GM19455 (cell line): Measurements from ENCODE around the gene KCNQ1.

Experiments
- ATAC-seq: cut with Tn5 transposase; IDR thresholded peaks from one replicate; pipeline ENCODE4 v1.9.1; 2021; ENCODE audit not compliant: unreplicated experiment

KCNQ1 gene

DNA sequence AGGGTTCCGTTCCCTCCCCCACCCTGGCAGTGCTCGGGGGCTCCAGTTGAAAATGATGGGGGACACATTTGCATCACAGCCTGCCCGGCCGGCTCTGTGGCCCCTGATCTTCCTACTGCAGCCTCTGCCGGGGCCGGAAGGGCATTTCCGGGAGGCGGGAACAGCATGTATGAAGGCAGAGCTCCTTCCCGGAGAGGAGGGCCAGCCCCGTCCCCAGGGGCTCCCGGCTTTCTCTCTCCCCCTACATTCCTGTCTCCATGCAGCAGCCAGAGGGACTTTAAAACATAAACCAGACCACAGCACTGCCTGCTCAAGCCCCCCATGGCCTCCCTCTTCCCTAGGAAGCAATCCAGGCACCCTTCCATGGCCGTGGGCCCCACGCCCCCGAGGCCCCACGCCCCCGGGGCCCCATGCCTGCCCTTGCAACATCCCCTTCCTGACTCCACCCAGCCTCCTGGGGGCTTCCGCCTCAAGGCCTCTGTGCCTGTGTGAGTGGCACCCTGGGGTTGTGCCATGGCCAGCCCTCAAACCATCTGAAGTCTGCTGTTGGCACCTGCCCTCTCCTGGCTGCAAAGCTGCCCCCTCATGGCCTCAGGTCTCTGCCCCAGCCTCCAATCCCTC lies 367.7 kb downstream of the KCNQ1 start:
- ATAC-seq = no peak

DNA sequence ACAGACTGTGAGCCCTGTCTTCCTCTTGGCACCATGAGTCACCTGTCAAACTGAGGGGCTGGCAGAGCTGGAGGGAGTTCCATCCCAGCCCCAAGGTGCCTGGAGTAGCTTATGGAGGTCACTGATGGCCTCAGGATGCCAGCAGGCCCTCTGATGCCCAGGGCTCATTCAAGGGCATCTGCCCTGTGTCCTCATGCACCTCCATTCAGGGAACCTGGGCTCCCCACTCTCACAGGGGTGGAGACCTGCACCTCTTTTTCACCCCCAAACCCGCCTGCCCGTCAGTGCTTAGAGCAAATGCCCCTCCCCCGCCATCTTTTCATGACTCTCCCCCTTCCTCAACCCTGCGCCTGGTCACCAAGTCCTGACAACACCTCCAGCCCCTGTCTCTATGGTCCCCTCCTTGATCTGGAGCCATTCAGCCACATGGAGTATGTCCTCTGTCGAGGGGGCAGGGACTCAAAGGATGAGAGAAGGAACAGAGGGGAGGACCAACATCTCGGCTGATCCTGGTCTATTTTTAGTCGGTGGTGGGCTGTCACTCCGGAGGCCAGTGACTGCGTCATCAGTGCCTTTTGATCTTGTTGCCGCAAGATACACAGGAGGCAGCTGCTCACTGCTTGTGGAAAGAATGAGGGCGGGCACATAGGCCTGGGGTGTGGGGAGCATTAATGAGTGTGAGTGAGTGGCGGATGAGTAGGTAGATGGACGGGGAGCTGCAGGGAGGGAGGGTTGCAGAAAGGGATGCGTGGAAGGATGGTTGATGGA lies 368.5 kb downstream of the KCNQ1 start:
- ATAC-seq = no peak

DNA sequence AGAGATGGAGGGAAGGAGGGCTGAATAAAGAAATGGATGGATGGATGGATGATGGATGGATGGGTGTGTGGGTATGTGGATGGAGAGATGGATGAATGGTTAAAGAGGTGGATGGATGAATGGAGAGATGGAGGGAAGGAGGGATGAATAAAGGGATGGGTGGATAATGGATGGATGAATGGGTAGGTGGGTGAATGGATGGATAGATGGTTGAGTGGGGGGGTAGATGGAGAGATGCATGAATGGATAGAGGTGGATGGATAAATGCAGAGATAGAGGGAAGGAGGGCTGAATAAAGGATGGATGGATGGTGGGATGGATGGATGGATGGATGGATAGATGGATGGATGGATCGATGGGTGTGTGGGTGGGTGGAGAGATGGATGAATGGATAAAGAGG lies 369.2 kb downstream of the KCNQ1 start:
- ATAC-seq = no peak

DNA sequence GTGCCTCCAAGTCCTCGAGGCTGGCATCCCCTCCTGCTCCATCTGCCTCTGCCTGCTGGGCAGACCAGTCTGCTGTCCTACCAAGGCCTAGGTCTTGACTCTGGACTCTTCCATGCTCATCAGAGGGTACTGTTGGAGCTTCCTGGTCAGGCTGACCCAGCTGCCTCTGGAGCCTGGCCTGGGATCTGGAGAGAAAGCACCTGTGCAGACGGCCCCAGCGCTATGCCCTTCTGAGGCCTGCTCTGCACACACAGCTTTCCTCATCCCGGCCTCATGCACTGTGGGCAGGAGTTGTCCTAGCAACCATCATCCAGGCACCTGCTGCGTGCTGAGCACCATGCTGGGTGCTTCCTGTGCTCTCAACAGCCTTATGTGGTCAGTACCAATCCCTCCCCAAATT lies 369.9 kb downstream of the KCNQ1 start:
- no peak for ATAC-seq

DNA sequence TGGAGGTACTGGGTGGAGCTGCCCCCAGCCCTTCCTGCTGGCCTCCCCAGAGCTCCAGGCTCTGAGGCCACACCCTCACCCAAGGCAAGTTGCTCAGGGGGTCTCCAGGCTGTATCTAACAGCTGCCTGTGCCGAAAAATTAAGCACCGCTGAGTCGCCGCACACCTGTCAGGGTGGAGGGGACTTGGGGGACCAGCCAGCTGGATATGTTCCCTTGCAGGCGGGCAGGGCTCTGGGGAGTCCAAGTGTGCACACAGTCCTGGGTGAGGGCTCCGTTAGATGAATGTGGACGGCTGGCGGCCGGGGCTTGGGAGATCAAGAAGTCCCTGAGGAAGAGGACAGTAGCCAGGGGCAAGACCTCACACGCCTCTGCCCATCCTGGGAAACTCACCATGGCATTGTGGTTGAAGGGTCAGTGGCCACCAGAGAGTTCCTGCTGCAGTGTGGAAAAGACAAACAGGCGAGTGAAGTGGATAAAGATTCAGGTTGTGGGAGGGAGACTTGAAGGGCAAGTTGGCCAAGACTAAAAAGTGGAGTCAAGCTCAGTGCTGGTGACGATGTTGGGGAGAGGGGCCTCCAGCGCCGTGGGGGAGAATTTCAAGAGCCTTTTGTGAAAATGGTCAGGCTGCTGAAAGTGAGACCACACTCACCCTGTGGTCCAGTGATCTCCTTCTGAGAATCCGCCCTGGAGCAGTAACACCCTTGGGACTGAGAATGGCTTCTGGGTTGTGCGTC lies 371.1 kb downstream of the KCNQ1 start:
- no peak for ATAC-seq

DNA sequence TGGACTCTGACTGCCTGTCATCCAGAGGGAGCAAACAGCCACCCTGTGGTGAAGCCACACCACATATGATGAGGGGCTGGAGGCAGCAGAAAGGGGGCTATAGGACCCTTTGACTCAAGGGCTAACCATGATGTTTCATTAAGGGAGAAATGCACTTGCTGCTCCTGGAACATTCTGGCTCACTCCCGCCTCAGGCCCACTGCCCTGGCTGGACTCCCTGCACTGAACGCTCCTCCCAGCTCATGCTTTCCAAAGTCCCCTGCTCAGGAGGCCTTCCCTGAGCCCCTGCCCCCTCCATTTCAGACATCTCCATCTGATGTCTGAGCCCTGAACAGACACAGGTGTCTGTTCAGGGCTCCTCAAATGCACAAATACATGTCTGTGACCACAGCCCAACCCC lies 371.7 kb downstream of the KCNQ1 start:
- ATAC-seq = no peak

DNA sequence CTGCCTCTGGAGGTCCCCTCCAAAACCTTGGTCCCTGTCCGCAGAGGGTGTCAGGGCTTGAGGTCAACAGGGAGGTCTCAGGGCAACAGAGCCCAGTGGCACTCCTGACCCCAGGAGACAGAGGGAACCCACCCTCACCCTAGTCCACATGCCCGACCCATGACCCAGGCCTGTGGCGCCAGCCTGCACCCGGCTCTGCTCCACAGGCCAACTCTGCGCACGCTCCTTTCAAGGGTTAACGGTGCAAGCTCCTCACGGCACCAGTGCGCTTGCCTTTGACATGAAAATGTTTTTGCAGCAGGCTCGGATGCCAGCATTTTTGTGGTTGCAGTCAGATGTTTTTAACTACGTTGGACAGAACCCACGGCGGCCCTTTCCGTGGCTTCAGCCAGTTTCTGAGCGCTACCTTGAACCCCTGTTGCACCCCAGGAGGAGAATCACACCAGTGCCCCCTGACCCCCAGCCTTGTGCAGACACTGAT lies 372.2 kb downstream of the KCNQ1 start:
- no peak for ATAC-seq

DNA sequence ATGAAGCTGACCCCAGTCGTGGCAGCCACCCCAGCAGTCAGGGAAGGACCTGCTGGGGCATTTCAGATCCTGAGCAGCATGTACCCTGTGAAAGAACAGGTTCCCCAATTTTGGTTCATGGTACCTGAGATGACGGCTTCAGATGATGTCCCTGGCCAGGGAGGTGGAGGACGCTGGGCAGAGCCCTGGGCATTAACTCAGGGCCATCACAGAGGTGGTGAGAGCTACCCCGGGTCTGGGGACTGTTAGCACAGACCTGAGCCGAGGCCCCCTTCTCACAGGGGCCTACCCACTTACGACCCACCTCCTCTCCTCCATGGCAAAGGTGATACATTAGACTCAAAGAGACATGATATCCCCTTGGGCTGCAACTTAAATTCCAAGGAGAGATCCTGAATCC lies 372.6 kb downstream of the KCNQ1 start:
- no peak for ATAC-seq

DNA sequence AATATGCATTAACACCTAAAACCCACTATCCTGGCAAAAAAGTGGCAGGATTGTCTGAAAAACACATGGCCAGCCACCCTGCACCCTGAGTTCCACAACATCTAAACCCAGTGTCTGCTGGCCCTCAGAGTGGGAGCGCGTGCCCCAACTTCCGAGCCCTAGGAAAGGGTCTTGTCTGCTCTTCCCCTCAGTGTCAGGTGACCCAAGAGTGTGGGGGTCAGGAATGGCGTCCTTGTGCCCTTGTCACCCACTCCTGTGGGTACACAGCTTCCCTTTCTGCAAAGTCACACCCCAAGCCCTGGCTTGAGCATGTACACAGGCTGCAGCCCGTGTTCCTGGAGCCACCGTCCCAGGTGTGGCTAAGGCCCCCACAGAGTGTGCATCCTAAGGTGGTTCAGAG lies 373.2 kb downstream of the KCNQ1 start:
- no peak for ATAC-seq

DNA sequence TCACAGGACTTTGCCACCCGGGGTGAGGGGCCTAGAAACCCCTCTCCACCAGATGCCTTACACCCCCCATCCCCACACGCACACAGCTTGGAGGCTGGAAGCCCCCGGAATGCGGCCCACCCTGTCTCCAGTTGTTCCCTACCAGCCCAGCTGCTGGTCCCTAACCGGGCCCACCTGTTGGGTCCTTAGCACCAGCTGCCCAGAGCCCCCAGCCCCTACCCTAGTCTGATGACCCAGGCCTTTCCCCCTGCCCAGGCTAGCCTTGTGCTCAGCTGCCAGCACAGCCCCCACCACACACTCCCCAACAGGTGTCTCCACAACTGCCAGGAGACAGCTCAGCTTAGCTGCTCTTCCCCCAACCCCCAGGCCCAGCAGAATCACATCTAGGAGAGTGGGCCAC lies 373.7 kb downstream of the KCNQ1 start:
- ATAC-seq = no peak

DNA sequence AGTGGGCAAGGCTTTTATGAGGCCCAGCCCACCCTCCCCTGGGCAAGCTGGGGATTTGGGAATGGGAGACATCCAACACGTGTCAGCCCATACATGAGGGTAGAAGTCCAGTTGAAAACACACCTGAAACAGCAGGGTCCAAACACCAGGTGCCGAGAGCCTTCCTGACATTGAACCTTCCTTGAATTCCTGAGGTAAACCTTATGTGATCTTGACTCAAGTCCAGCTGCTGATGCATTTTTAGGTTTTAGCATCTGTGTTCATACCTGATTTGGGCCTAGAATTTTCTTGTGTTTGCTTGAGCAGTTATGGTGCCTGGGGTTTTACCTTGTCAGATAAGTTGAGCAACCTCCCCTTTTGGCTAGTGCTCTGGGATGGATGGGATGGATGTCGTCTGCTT lies 374.5 kb downstream of the KCNQ1 start:
- no peak for ATAC-seq

DNA sequence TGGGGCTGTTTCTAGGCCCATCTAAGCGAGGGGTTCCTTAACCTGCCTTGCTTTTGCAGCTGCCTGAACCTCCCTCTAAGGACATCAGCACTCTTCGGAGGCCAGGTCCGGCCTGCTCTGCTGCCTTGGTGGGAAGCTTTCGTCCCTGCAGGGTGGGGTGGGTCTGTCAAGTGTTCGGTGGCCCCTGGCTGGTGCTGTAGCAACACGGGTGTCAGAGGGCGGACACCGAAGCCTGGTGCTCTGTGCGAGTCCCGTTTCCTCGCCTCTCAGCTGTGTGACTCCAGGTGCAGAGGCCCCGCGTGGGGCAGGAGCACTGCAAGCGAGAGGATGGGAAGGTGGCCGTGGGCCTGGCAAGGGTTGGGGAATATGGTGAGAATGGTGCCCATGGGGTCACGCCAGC lies 376.2 kb downstream of the KCNQ1 start:
- no peak for ATAC-seq

DNA sequence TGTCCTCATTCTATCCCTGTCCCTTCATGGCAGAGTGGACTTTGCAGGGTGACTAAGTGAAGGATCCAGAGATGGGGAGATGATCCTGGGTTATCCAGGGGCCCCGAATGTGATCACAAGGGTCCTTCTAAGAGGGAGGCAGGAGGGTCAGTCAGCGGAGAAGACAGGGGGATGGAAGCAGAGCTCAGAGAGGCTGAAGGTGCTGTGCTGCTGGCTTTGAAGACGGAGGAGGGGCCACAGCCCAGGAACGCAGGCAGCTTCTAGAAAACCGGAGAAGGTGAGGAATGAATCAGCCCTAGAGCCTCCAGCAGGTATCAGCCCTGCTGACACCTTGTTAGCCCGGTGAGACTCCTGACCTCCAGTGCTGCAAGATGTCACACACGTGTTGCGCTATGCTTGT lies 377.1 kb downstream of the KCNQ1 start:
- ATAC-seq = no peak

DNA sequence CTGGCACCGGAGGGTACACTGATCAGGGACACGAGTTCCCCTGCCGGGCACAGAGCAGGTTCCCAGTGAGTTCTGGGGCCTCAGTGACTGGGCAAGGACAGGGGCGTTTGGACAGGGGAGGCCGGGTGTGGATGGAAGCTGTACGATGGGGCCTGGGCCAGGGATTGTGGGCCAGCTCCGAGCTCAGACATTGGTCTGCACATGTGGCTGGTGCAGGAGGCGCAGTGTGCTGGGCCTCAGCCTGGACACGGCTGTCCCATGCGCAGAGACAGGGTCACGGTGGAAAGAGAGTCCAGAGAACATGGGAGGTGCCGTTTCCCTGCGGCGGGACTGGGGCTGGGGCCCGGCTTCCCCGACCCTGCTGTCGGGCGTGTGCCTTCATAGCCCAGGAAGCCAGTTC lies 380.0 kb downstream of the KCNQ1 start:
- ATAC-seq = no peak

DNA sequence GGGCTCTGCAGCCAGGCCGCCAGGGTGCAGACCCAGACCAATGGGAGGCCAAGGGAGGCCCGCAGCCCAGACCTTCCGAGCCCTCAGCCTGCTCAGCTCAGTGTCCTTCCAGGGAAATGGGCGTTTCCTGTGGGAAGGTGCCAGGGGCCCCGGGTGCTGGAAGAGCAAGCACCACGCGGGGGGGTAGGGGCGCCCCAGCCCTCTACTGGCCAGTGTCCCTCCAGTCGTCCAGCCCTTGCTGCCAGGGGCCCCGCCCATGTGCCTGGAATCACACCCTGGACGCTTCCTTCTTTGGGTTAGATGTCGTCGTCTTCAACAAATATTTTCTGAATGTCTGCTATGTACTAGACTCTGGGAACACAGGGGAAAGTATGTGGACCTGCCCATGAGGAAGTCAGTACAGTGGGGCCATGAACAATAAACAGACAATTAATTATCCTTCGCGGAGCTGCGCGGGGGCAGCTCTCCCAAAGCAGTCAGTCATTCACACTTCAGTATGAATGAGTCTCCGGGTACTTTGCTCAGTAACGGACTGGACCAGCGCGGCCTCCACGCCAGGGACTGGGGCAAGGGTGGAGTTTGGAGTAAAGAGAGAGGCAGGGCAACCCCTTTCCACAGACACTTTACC lies 380.6 kb downstream of the KCNQ1 start:
- no peak for ATAC-seq

DNA sequence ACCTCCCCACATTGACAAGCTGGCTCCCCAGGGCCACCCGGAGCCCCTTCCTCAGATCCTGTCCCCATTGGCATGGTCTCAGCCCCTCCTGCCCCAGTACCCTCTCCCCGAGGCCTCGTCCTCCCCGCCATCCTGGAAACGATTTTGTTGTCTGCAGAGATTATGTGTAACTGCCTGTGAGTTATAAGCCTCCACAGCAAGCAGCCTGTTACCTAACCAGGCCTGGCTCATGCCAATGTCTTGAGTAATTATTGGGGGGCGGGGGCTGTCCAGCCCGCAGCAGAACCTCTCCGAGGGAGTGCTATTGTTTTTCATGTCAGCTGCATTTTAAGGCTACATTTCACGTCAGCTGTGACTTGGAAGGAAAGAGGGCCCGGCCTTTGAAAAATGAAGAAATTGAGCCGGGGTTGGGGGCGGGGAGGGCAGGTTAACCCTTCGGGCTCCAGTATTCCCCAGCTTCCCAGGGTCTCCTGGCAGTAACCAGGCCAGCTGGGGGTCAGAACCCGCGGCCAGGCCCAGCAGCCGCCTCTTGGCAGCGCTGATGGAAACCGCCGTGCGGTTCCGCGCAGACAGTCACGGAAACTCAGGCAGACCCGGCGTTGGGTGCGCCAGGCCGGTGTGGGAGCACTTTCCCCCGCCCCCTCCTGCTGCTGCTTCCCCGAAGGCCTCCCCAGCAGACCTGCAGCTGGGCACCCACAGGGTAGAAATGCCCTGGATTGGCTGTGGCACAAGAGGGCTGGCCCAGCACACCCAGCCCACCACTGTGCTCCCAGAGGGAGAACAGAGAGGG lies 381.3 kb downstream of the KCNQ1 start:
- no peak for ATAC-seq

DNA sequence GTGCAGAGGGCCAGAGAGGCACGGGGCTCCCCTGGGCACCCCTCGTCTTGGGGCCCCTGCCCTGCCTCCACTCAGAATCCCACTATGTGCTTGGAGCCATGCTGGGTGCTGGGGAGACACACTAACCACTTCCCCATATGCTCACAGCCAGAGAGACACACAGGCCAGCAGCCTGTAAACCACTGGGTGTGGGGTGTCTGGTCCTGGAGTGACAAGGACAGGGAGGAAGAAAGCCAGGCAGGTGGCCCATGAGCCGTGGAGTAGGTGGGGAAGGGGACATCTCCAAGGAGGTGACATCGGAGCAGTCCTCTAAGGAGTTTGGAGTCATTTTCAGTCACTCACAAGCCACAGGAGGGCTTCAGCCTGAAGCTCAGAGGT lies 381.9 kb downstream of the KCNQ1 start:
- no peak for ATAC-seq

DNA sequence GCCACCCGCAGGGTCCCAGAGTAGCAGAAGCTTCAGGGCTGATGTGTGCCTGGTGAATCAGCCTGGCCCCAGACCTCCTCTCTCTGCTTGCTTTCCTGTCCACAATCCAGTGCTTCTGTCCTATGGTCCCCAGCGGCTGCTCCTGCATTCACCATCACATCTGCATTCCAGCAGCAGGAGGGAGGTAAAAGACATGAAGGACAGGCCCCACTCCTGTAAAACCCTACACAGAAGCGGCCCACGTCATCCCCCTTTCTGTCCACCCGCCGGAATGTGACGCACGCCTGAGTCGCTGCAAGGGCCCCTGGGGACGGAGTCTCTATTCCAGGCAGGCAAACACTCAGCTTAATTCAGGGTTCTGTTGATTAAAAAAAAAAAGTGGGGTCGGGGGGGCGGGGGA lies 382.4 kb downstream of the KCNQ1 start:
- ATAC-seq = no peak

DNA sequence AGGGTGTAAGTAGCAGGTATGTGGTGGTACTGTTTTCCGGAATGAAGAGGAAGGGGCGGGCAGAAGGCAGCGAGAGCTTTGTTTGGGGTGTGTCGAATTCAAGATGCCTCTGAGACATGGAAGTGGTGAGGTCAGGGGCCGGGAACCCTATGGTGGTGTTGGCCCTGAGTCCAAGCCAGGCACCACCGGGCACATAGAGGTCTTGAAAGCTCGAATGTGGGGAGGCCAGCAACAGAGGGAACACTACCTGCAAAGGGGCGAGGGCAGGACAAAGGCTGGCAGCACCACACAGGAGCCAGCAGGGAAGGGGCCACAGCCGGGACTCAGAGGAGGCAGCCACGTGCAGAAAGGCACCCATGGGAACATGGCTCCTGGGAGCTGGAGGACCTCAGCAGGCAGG lies 383.0 kb downstream of the KCNQ1 start:
- ATAC-seq = no peak

DNA sequence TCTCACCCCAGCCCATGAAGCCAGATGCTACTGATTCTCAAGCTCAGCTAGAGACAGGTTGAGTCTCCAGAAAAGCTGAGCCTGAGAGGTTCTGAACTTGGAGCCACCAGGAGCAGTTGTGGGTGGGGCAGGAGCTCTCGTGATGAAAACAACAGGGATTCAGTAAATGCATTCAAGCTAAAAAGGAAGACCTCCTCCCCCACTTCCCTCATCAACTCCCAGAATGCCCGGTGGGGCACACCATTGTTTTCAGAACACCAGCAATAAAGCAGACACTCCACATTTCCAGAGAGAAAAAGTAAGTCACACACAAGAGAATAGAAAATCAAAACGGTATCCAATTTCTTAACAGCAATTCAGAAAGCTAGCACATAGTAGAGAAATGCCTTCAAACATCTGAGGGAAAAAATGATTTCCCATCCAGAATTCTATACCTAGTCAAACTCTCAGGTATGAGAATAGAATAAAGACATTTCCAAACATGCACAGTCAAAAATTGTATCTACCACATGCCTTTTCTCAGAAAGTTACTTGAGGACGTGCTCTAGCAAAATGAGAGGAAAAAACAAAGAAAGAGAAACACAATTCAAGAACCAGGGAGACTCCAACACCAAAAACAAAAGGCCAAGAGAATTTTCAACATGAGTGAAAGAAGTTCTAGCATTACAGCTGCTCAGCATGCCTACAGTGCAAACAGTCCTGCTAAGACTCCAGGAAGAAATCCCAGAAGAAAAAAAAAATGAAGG lies 383.9 kb downstream of the KCNQ1 start:
- no peak for ATAC-seq
